OCI-LY3 (cell line): ENCODE results near the gene ARMC2.

ENCODE experiments used
- EZH2phosphoT487 ChIP-seq: fragments of 200-600 bp; shearing (Covaris generic); IDR thresholded peaks from 2 replicates; pipeline ENCODE4 v1.6.1; 2018; ENCODE audit warnings: antibody characterized with exemption, mixed run types, low read depth
- TF ChIP-seq, protein P1 (sequence below): fragments of 200-600, 300-600 bp; sonication (generic); IDR thresholded peaks from 2 replicates; pipeline ENCODE4 v1.5.1; 2014; ENCODE audit warnings: antibody characterized with exemption, low read length, low read depth

- TF ChIP-seq, protein P1, sequence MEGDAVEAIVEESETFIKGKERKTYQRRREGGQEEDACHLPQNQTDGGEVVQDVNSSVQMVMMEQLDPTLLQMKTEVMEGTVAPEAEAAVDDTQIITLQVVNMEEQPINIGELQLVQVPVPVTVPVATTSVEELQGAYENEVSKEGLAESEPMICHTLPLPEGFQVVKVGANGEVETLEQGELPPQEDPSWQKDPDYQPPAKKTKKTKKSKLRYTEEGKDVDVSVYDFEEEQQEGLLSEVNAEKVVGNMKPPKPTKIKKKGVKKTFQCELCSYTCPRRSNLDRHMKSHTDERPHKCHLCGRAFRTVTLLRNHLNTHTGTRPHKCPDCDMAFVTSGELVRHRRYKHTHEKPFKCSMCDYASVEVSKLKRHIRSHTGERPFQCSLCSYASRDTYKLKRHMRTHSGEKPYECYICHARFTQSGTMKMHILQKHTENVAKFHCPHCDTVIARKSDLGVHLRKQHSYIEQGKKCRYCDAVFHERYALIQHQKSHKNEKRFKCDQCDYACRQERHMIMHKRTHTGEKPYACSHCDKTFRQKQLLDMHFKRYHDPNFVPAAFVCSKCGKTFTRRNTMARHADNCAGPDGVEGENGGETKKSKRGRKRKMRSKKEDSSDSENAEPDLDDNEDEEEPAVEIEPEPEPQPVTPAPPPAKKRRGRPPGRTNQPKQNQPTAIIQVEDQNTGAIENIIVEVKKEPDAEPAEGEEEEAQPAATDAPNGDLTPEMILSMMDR: no peak
- no peak for TF ChIP-seq EZH2phosphoT487
Measured at GRCh38 chr6:108846628-108847027, 1.6 kb upstream of the ARMC2 start.
